Tibial nerve (tissue), 4 donors: ENCODE results near the gene ATOSA.

Source experiments
- EP300 ChIP-seq, 2 donors: sonication (generic); formaldehyde crosslinking; IDR thresholded peaks; one replicate each; pipeline ENCODE4 v1.6.1; 2017; ENCODE audit warnings: antibody characterized with exemption in 2 of 2, mild to moderate bottlenecking in 1 of 2
- POLR2A ChIP-seq, 2 donors: fragments of 450-650 bp; IDR thresholded peaks; one replicate each; pipeline ENCODE4 v1.6.1; 2017; ENCODE audit warnings: antibody characterized with exemption in 2 of 2, mild to moderate bottlenecking in 2 of 2, moderate library complexity in 2 of 2
- TF ChIP-seq, protein P1 (sequence below), 5 experiments: fragments of 200-600 bp in 3 of 5; fragments of 450-650 bp in 2 of 5; sonication (generic) in 3 of 5; IDR thresholded peaks; one replicate each; pipeline ENCODE4 v1.5.1; 2016 to 2019; ENCODE audit warnings: antibody characterized with exemption in 5 of 5, mild to moderate bottlenecking in 3 of 5, moderate library complexity in 2 of 5

DNA sequence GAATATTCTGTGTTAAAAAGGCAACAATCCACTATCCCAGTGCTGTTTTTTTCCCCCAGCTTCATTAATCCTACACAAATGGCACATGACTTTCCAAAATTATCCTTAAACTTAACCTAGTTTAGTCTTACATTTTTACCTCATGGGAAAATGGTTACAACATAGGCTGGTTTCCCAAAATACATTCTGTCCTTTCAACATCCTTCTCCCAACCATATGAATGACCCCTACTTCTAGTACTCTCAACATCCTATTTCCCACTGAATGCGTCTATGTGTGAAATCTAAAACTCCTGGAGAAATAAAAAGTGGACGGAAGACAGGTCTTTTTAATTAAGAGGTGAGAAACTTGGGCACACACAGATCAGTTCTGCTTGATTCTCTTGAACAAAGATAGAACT, 33.3 kb downstream of the ATOSA start:
- TF ChIP-seq EP300 (IDR thresholded peaks at IDR 0.05) = no peak
- TF ChIP-seq, protein P1, sequence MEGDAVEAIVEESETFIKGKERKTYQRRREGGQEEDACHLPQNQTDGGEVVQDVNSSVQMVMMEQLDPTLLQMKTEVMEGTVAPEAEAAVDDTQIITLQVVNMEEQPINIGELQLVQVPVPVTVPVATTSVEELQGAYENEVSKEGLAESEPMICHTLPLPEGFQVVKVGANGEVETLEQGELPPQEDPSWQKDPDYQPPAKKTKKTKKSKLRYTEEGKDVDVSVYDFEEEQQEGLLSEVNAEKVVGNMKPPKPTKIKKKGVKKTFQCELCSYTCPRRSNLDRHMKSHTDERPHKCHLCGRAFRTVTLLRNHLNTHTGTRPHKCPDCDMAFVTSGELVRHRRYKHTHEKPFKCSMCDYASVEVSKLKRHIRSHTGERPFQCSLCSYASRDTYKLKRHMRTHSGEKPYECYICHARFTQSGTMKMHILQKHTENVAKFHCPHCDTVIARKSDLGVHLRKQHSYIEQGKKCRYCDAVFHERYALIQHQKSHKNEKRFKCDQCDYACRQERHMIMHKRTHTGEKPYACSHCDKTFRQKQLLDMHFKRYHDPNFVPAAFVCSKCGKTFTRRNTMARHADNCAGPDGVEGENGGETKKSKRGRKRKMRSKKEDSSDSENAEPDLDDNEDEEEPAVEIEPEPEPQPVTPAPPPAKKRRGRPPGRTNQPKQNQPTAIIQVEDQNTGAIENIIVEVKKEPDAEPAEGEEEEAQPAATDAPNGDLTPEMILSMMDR (IDR thresholded peaks at IDR 0.05) = no peak
- TF ChIP-seq POLR2A (IDR thresholded peaks at IDR 0.05) = no peak
